CMK (cell line): ENCODE results near the gene GLRX2.

Source experiments
- DNase-seq: peaks from one replicate; pipeline ENCODE4 v3.0.0-alpha.2; 2010; ENCODE audit warnings: low read depth

The GLRX2 gene

GRCh38 chr1:193113258-193113991 lies 8.2 kb upstream of the GLRX2 start:
- no peak for DNase-seq

GRCh38 chr1:193111641-193112090 lies 6.5 kb upstream of the GLRX2 start:
- DNase-seq, result no peak

- DNase-seq, result no peak
Measured at GRCh38 chr1:193110864-193111263, 5.7 kb upstream of the GLRX2 start.

- no peak for DNase-seq
Measured at GRCh38 chr1:193110246-193110645, 5.0 kb upstream of the GLRX2 start.

- no peak for DNase-seq
Measured at GRCh38 chr1:193109619-193110018, 4.4 kb upstream of the GLRX2 start.

- no peak for DNase-seq
Measured at GRCh38 chr1:193108471-193108870, 3.3 kb upstream of the GLRX2 start.

- DNase-seq, result no peak
Measured at GRCh38 chr1:193105821-193106177, 585 bp upstream of the GLRX2 start.

- peak; percentile 36 for DNase-seq
Measured at GRCh38 chr1:193104502-193104906, 710 bp downstream of the GLRX2 start.

GRCh38 chr1:193103759-193104501 lies 1.3 kb downstream of the GLRX2 start:
- no peak for DNase-seq

- no peak for DNase-seq
Measured at GRCh38 chr1:193102662-193103061, 2.6 kb downstream of the GLRX2 start.

- no peak for DNase-seq
Measured at GRCh38 chr1:193094112-193094511, 11.1 kb downstream of the GLRX2 start.

GRCh38 chr1:193090865-193091264 lies 14.3 kb downstream of the GLRX2 start:
- DNase-seq, result no peak

- no peak for DNase-seq
Measured at GRCh38 chr1:193087893-193088292, 17.3 kb downstream of the GLRX2 start.

- DNase-seq, result no peak
Measured at GRCh38 chr1:193086342-193086741, 18.9 kb downstream of the GLRX2 start.

- no peak for DNase-seq
Measured at GRCh38 chr1:193085263-193085662, 20.0 kb downstream of the GLRX2 start.

- DNase-seq, result no peak
Measured at GRCh38 chr1:193083365-193084088, 21.7 kb downstream of the GLRX2 start.

GRCh38 chr1:193079187-193079586 lies 26.0 kb downstream of the GLRX2 start:
- no peak for DNase-seq

GRCh38 chr1:193077991-193078390 lies 27.2 kb downstream of the GLRX2 start:
- DNase-seq, result no peak

- peak; percentile 46 for DNase-seq
Measured at GRCh38 chr1:193070942-193071341, 34.3 kb downstream of the GLRX2 start.

GRCh38 chr1:193070386-193070753 lies 34.8 kb downstream of the GLRX2 start:
- no peak for DNase-seq

- no peak for DNase-seq
Measured at GRCh38 chr1:193069748-193070385, 35.3 kb downstream of the GLRX2 start.

GRCh38 chr1:193068013-193068412 lies 37.2 kb downstream of the GLRX2 start:
- no peak for DNase-seq
